Renal pelvis (tissue), 4 donors: ENCODE measurements around the gene TCERG1L. TPM values are rescaled to one million over a fixed set of nuclear protein-coding genes. Genes with fewer than 3 reads are reported as not detected.
"Not testable (repeated sequence)": the region's sequence is repeated elsewhere in the genome, so short reads cannot be mapped to it uniquely, and the experiment has no call there.

Experiments
- DNase-seq: peaks from one replicate; pipeline ENCODE4 v3.0.0-alpha.2; 2013
- polyA plus RNA-seq, 3 donors: library from polyadenylated mRNA; unstranded; fragments of 120-200 nt; gene quantifications; one replicate each; pipeline ENCODE4 v1.2.1, GENCODE V29; 2013; ENCODE audit not compliant: insufficient read length in 3 of 3

Gene TCERG1L
- polyA plus RNA-seq, 3 donors: 1.3 to 2.6 (median 2.0) TPM

- DNase-seq: no peak
These were observed 203.6 kb downstream of the TCERG1L start for GRCh38 chr10:131107970-131108369.

DNA sequence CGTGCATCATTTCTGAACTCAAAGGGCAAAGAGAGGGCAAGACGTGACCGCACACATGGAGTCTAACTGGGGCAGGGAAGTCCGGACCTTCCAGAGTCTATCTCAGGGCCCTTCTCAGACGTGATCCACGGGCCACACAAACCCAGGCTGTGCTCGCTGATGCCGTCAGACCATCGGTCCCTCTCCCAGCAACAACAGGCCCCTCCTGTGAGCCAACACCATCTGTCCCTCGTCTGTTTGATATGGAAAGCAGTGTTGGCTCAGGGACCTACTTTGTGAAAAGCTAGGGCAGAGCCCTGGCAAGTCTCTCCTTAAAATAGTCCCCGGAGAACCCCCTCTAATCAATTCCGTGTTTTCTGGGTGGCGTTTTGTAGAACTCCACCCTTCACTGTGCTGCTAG is 208.8 kb downstream of the TCERG1L start:
- DNase-seq: no peak

DNA sequence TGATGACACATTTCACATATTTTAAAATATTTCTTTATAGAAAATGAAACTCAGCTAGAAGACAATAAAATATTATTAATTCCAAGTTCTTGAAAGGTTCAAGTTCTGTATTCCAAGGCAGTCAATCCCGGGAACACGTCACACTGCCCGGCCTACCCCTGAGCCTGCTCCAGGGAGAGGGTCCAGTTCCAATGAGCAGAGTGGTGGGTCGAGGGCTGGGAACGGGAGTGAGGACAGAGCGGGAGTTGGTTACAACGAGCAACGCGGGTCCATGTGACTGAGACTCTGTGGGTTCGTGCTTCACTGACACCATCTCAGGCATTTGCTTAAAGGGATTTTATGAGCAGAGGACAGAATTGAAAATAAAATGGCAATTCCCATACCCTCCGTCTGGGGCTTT is 209.4 kb downstream of the TCERG1L start:
- no peak for DNase-seq

DNA sequence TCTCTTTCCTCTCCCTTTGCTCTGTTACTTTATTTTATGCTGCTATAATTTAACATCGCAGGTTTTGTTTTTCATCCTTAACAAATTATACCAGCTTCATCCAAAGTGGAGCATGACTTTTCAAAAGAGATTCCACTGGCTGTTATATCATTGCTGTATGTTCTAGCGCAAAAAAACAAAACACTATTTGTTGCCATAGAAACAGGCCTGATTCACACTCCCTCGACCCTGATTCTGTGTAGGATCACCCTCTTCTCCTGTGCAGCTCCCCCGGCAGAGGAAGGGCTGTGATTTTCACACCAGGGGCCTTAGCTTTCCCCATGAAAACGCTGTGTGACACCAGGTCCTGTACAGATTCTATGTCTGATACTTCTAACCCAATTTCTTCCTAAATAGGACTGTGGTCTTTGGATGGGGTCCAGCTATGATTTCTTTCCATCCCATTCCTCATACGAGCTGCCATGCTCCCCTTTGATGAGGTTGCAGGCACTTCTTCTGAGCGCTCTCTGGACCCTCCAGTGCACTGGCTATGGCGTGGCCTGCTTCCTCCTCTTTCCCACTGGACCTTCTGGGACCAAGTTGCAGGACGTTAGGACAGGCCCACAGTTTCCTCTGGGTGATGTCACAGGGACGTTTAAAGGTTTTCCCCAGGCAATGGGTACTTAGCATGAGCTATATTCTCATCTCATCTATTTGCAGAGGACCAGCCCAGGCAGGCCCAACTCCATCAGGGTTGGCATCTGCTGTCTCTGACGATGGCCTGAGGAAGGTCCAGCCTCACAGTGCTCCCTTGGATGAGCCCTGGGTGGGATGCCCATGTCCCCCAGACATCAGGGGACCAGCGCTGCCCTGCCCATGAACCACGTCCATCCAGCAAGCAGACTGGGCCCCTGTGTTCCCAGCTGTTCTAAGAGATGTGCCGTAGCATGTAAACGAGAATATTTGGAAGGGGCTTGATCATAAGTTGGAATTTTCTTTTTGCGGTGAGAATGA is 210.8 kb downstream of the TCERG1L start:
- not testable (repeated sequence) for DNase-seq

DNA sequence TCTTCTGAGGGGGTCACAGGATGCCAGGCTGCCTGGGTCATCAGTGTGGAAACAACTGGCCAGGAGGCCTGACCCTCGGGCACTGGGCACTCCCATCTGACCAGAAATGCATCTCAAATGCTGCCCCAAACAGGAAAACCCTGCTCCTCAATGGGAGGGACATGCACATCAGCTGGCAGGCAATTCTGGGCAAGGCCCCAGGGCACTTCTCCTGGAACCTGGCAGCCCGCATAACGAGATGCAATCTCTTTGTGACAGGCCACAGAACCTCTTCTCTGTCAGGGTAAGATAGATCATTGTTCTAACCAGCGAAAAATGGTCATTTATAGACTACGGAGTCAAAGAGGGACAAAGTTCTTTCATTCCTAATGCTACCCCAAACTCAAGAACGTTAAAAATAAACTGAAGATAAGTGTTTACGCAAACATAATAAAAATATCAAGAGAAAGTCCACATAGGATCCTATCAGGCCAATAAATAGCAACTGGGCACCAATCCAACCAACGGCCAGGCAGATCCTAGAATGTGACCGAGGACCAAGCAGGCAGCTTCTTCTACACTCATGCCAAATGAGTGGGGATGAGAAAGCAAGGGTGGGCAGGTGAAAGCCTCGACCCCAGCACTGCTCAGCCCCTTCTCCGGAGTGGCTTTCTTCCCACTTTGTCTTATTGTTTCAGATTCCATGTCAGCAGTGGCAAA is 212.3 kb downstream of the TCERG1L start:
- no peak for DNase-seq

DNA sequence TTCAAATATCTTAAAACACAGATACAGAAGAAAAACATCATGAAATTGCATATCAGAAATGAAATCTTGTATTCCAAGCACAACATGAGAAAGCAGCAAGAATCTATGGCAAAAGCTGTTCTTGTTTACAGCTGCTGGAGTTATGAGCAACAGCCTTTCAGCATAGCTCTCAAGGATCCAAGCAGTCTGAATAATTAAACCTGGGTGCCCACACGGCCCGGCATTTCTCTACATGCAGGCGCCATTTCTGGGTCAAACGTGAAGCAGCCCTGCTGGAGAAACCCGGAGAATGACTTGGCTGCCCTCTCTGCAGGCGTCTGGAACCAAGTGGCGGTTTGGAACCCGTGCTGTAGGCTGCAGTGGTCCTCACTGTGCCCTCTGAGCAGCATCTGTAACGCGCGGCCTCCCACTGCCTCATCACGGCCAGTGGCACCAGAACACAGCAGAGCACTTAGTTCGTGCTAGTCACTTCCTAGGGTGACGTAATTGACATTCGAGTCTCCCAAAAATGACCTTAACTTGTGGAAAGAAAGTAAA is 213.0 kb downstream of the TCERG1L start:
- no peak for DNase-seq

- no peak for DNase-seq
These were observed 215.5 kb downstream of the TCERG1L start for GRCh38 chr10:131096031-131096430.

DNA sequence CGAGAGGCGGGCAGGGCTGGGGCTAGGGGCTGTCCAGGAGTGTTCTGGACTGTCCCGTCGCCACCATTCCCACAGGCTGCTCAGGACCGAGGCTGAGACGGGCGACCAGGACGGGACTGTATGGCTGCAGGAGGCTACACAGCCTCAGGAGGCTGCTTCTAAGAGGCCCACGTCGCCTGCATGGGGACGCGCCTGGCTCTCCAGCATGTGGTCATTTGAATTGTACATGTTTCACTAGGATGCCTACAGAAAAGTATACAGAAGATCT is 216.3 kb downstream of the TCERG1L start:
- DNase-seq: no peak

GRCh38 chr10:131094527-131095312 is 216.8 kb downstream of the TCERG1L start:
- DNase-seq: no peak

GRCh38 chr10:131093795-131094366 is 217.6 kb downstream of the TCERG1L start:
- DNase-seq: no peak

GRCh38 chr10:131093346-131093745 is 218.2 kb downstream of the TCERG1L start:
- no peak for DNase-seq

- DNase-seq: no peak
These were observed 218.6 kb downstream of the TCERG1L start for GRCh38 chr10:131092876-131093275.

GRCh38 chr10:131092386-131092785 is 219.1 kb downstream of the TCERG1L start:
- DNase-seq: no peak

DNA sequence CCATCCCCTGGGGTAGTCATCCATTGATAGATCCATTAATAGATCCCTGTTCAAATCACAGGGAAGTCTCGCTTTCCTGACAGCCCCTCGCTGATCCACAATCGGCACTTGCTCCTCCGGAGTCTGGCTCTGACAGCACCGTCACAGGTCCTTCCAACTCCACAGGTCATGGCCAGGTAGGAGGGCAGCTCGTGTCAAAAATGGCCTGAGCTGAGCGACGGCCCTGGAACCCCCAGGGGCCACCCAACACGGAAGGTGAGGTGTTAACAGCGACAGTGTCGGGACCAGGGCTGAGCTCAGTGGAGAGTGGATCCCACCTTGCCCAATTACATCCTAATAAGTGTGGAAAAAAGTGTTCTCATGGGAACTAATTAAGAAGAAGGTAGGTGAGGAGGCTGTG is 219.8 kb downstream of the TCERG1L start:
- no peak for DNase-seq

GRCh38 chr10:131090761-131091661 is 220.5 kb downstream of the TCERG1L start:
- DNase-seq: no peak

DNA sequence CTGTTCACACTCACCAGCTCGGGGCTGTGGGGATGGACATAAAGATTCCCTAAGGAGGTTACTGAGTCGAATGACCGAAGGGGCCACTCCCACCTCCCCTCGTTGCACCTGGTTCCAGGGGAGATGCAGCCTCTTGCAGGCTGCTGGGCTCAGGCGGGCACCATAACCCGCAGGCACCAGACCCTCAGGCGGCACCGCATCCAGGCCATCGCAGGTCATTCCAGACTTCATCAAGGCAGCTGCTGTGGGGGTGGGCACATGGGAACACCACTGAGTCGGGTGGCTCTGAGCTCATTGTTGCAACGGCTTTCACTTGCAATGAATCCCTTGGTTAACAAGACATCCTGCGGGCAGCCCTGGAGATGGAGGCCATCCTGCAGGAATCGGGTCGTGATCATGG is 221.7 kb downstream of the TCERG1L start:
- DNase-seq: no peak

DNA sequence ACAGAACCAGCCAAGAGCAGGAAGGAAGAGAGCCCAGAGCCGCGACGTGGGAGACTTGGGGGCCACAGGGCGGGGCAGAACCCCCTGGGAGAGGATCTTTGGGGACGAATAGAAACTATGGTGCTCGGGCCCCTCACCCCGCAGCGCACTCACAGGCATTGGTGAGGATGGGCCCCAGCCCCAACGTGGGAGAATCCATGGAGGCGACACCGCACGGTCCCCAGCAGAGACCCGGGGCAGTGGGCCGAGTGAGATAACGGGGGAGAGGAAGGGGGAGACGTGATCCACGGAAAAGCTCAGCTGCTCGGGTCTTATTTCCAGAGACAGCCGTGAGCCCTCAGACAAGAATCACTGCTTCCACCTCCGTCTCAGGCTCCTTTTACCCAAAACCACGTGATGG is 222.4 kb downstream of the TCERG1L start:
- no peak for DNase-seq

DNA sequence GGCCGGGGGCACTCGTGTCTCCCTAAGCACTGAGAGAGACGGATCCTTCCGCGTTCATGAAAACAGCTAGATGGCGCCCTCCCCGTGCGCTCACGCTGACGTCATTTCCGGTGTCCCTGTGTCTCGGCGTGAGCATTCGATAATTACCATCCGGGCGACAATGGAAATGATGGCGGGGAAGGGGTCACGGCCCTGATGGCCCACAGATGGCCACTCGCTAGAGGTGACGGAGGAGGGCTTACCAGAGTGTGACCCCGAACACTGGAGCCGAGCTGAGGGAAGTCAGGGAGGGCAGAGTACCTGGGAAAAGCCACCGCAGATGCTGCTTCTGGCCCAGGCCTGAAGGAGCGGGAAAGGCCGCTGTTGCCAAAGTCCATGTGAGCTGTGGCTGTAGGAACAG is 222.9 kb downstream of the TCERG1L start:
- DNase-seq: no peak

DNA sequence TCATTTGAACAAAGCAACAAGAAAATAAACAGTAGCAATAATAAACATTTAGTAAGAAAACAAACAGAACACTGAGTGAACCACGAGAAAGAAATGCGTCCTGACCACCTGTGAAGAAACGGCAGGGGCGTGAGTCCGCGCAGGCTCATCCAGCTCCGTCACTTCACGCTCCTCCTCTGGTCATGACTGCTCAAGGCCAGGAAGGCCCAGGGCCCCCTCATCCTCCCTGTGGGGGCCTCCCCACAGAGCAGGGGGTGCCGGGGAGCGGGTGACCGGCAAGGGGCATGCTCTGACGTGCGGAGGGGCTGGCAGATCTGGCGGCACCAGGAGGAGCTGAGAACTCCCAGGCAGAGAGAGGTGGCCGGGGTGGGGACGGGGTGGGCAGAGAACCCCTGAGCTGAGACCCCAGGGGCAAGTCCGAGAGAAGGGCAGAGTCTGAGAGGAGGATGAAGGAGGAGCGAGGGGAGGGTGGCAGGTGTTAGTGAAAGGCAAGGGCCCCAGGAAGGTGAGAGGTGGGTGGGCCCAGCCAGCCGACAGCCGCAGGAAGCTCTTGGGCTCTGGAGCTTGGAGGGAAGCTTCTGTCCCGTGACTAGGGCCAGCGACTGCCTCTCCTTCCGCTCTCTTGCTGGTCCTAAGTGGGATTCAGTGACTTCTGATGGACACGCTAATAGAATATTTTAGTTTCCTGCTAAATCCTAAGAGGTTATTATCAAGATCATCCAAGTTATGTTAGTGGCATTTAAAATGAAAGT is 223.9 kb downstream of the TCERG1L start:
- DNase-seq: no peak

- no peak for DNase-seq
These were observed 225.0 kb downstream of the TCERG1L start for GRCh38 chr10:131086511-131086910.
